HG03066 (cell line): ENCODE measurements around the gene DDX47.
"Not testable (repeated sequence)": the region's sequence is repeated elsewhere in the genome, so short reads cannot be mapped to it uniquely, and the experiment has no call there.

ENCODE experiments used
- ATAC-seq: cut with Tn5 transposase; IDR thresholded peaks from one replicate; pipeline ENCODE4 v1.9.1; 2021; ENCODE audit warnings: low read depth; ENCODE audit not compliant: unreplicated experiment

DDX47 gene

GRCh38 chr12:12819752-12820311 lies 6.7 kb downstream of the DDX47 start:
- no peak for ATAC-seq

- not testable (repeated sequence) for ATAC-seq
These were observed 7.2 kb downstream of the DDX47 start for GRCh38 chr12:12820376-12820775.

GRCh38 chr12:12821975-12822374 lies 8.8 kb downstream of the DDX47 start:
- ATAC-seq, result peak; percentile 52

- ATAC-seq, result no peak
These were observed 9.7 kb downstream of the DDX47 start for GRCh38 chr12:12822886-12823285.

- ATAC-seq, result no peak
These were observed 10.2 kb downstream of the DDX47 start for GRCh38 chr12:12823300-12823699.

GRCh38 chr12:12823811-12824210 lies 10.7 kb downstream of the DDX47 start:
- ATAC-seq, result no peak

GRCh38 chr12:12835378-12836146 lies 22.4 kb downstream of the DDX47 start:
- ATAC-seq, result no peak

- no peak for ATAC-seq
These were observed 23.4 kb downstream of the DDX47 start for GRCh38 chr12:12836571-12836970.

- ATAC-seq, result peak; percentile 58
These were observed 24.1 kb downstream of the DDX47 start for GRCh38 chr12:12837025-12837812.

GRCh38 chr12:12837813-12838153 lies 24.6 kb downstream of the DDX47 start:
- no peak for ATAC-seq

GRCh38 chr12:12839003-12839395 lies 25.9 kb downstream of the DDX47 start:
- ATAC-seq, result no peak

- not testable (repeated sequence) for ATAC-seq
These were observed 26.3 kb downstream of the DDX47 start for GRCh38 chr12:12839439-12839838.

GRCh38 chr12:12839873-12840579 lies 26.9 kb downstream of the DDX47 start:
- ATAC-seq, result no peak

- no peak for ATAC-seq
These were observed 27.4 kb downstream of the DDX47 start for GRCh38 chr12:12840580-12840899.

- not testable (repeated sequence) for ATAC-seq
These were observed 28.3 kb downstream of the DDX47 start for GRCh38 chr12:12841428-12841827.

GRCh38 chr12:12845794-12846243 lies 32.7 kb downstream of the DDX47 start:
- ATAC-seq, result no peak

- not testable (repeated sequence) for ATAC-seq
These were observed 33.6 kb downstream of the DDX47 start for GRCh38 chr12:12846780-12847179.

GRCh38 chr12:12853435-12853834 lies 40.3 kb downstream of the DDX47 start:
- ATAC-seq, result no peak

GRCh38 chr12:12859690-12860089 lies 46.5 kb downstream of the DDX47 start:
- ATAC-seq, result no peak

GRCh38 chr12:12864243-12864642 lies 51.1 kb downstream of the DDX47 start:
- no peak for ATAC-seq
